Uterus (tissue), 2 donors: Measurements from ENCODE around the gene NEURL1.

ENCODE experiments used
- POLR2A ChIP-seq, 2 donors: fragments of 450-650 bp; IDR thresholded peaks; one replicate each; pipeline ENCODE4 v1.6.1; 2016; ENCODE audit warnings: antibody characterized with exemption in 2 of 2, mild to moderate bottlenecking in 1 of 2, moderate library complexity in 1 of 2
- TF ChIP-seq, protein P1 (sequence below), 4 experiments: fragments of 200-600 bp in 2 of 4; fragments of 450-650 bp in 2 of 4; sonication (generic) in 2 of 4; IDR thresholded peaks; one replicate each; pipeline ENCODE4 v1.5.1; 2016 to 2019; ENCODE audit warnings: antibody characterized with exemption in 4 of 4, mild to moderate bottlenecking in 2 of 4, moderate library complexity in 1 of 4

DNA sequence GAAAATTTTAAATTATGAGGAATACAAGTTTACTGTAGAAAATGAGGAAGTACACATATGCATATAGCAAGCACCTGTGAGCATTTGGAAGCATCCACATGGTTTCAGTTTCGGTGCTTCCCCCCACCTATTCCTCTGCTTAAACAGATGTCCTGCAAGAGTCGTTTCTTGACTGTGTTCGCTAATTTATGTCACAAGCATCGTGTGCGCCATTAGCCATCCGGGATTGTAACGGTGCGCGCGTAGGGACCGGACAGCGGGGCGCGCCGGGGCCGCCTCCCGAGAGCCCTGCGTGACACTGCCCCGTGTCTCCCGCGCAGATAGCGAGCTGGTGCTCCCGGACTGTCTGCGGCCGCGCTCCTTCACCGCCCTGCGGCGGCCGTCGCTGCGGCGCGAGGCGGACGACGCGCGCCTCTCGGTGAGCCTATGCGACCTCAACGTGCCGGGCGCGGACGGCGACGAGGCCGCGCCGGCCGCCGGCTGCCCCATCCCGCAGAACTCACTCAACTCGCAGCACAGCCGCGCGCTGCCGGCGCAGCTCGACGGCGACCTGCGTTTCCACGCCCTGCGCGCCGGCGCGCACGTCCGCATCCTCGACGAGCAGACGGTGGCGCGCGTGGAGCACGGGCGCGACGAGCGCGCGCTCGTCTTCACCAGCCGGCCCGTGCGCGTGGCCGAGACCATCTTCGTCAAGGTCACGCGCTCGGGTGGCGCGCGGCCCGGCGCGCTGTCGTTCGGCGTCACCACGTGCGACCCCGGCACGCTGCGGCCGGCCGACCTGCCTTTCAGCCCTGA, 90.9 kb downstream of the NEURL1 start:
- TF ChIP-seq, protein P1, sequence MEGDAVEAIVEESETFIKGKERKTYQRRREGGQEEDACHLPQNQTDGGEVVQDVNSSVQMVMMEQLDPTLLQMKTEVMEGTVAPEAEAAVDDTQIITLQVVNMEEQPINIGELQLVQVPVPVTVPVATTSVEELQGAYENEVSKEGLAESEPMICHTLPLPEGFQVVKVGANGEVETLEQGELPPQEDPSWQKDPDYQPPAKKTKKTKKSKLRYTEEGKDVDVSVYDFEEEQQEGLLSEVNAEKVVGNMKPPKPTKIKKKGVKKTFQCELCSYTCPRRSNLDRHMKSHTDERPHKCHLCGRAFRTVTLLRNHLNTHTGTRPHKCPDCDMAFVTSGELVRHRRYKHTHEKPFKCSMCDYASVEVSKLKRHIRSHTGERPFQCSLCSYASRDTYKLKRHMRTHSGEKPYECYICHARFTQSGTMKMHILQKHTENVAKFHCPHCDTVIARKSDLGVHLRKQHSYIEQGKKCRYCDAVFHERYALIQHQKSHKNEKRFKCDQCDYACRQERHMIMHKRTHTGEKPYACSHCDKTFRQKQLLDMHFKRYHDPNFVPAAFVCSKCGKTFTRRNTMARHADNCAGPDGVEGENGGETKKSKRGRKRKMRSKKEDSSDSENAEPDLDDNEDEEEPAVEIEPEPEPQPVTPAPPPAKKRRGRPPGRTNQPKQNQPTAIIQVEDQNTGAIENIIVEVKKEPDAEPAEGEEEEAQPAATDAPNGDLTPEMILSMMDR (IDR thresholded peaks at IDR 0.05), result no peak
- peak in 1 of 2 donors; percentile 23 for TF ChIP-seq POLR2A (IDR thresholded peaks at IDR 0.05)
